Cardiac muscle cell (in vitro differentiated cells and primary cell): Measurements from ENCODE around the gene GATAD2B. TPM values are rescaled to one million over a fixed set of nuclear protein-coding genes. Genes with fewer than 3 reads are reported as not detected.
A peak's percentile ranks its signal among the peaks of the same experiment; 100 is the strongest.

ENCODE experiments used
- DNase-seq, 2 donors: peaks; one replicate each; pipeline versions ENCODE4 v3.0.0 to v3.0.0-alpha.2; 2010 to 2017; ENCODE audit warnings: low read depth in 1 of 2, low spot score in 1 of 2
- H3K27ac ChIP-seq: fragments of 200-600 bp; sonication (generic); 2 replicates; pipeline ENCODE4 v1.5.1; 2016
- H3K27me3 ChIP-seq: fragments of 200-600 bp; sonication (generic); 2 replicates; pipeline ENCODE4 v1.6.0; 2016; ENCODE audit warnings: control low read depth
- H3K36me3 ChIP-seq: fragments of 200-600 bp; sonication (generic); 2 replicates; pipeline ENCODE4 v1.5.1; 2016; ENCODE audit warnings: control low read depth
- H3K4me1 ChIP-seq: fragments of 200-600 bp; sonication (generic); 2 replicates; pipeline ENCODE4 v1.8.1; 2017; ENCODE audit warnings: low read depth, mild to moderate bottlenecking, mixed run types
- H3K4me3 ChIP-seq: fragments of 200-600 bp; sonication (generic); 2 replicates; pipeline ENCODE4 v1.5.1; 2016; ENCODE audit warnings: mild to moderate bottlenecking
- H3K9me3 ChIP-seq: fragments of 200-600 bp; sonication (generic); 2 replicates; pipeline ENCODE4 v1.5.1; 2017; ENCODE audit warnings: low read depth, mild to moderate bottlenecking, control low read depth
- CTCF ChIP-seq: IDR thresholded peaks from 2 replicates; pipeline ENCODE4 v1.5.1; 2012; ENCODE audit warnings: low read depth, mild to moderate bottlenecking, low read length
- polyA plus RNA-seq: library from polyadenylated mRNA; unstranded; fragments of >200 nt; fragmentation: Nextera tagmentation; extraction: Ambion mirVana; gene quantifications from 2 replicates; pipeline ENCODE4 v1.2.1, GENCODE V29; 2016
- total RNA-seq: library from RNA; depleted of rRNA; stranded (reverse); fragments of >200 nt; gene quantifications from 2 replicates; pipeline ENCODE4 v1.2.3, GENCODE V29; 2016

Gene GATAD2B
- total and polyA plus RNA-seq, 2 experiments from 2014 or later, result 8.1 to 19.6 TPM

- Histone ChIP-seq H3K9me3 (no peaks in the 10 kb centered on the region), H3K4me1 (no peaks in the 10 kb centered on the region), H3K4me3 (no peak overlapping the region), H3K27ac (no peak overlapping the region), H3K27me3 (no peaks in the 10 kb centered on the region), H3K36me3 (peaks cover 49% of the 10 kb centered on the region)
- no peak for TF ChIP-seq CTCF
- peak in 1 of 2 donors; percentile 47 for DNase-seq
Measured at GRCh38 chr1:153760440-153760839, 162.3 kb downstream of the GATAD2B start.

Other genes starting within 250 kb of the GATAD2B start
- gene NPR1, start 244.3 kb downstream of the GATAD2B start, total RNA-seq, result 1.1 and 1.4 TPM in 2 replicates
- 1.7 and 3.9 TPM in 2 replicates for gene NPR1, start 244.3 kb downstream of the GATAD2B start, polyA plus RNA-seq
- 45.4 and 73.5 TPM in 2 replicates for gene INTS3, start 194.9 kb downstream of the GATAD2B start, total RNA-seq
- 39.7 and 60.5 TPM in 2 replicates for gene INTS3, start 194.9 kb downstream of the GATAD2B start, polyA plus RNA-seq
- gene SLC27A3, start 147.6 kb downstream of the GATAD2B start, total RNA-seq, result 20.7 and 27.7 TPM in 2 replicates
- 30.6 and 46.7 TPM in 2 replicates for gene SLC27A3, start 147.6 kb downstream of the GATAD2B start, polyA plus RNA-seq
- 31.3 and 42.3 TPM in 2 replicates for gene DENND4B, start 23.7 kb upstream of the GATAD2B start, total RNA-seq
- 48.1 and 61.2 TPM in 2 replicates for gene DENND4B, start 23.7 kb upstream of the GATAD2B start, polyA plus RNA-seq
- 11.9 and 17.9 TPM in 2 replicates for gene CRTC2, start 35.6 kb upstream of the GATAD2B start, total RNA-seq
- gene CRTC2, start 35.6 kb upstream of the GATAD2B start, polyA plus RNA-seq, result 24.8 and 34.4 TPM in 2 replicates
- gene SLC39A1, start 40.6 kb upstream of the GATAD2B start, total RNA-seq, result 75.8 and 83.4 TPM in 2 replicates
- 71.2 and 72.6 TPM in 2 replicates for gene SLC39A1, start 40.6 kb upstream of the GATAD2B start, polyA plus RNA-seq
- 34.0 and 49.5 TPM in 2 replicates for gene CREB3L4, start 44.9 kb upstream of the GATAD2B start, total RNA-seq
- 25.3 and 31.5 TPM in 2 replicates for gene CREB3L4, start 44.9 kb upstream of the GATAD2B start, polyA plus RNA-seq
- 161 and 315 TPM in 2 replicates for gene JTB, start 54.7 kb upstream of the GATAD2B start, total RNA-seq
- 137 and 169 TPM in 2 replicates for gene JTB, start 54.7 kb upstream of the GATAD2B start, polyA plus RNA-seq
- 30.6 and 37.6 TPM in 2 replicates for gene RAB13, start 63.4 kb upstream of the GATAD2B start, total RNA-seq
- 90.6 and 108 TPM in 2 replicates for gene RAB13, start 63.4 kb upstream of the GATAD2B start, polyA plus RNA-seq
- 1,187 and 1,533 TPM in 2 replicates for gene RPS27, start 67.8 kb upstream of the GATAD2B start, total RNA-seq
- 1,020 and 1,321 TPM in 2 replicates for gene RPS27, start 67.8 kb upstream of the GATAD2B start, polyA plus RNA-seq
- gene NUP210L, start 232.1 kb upstream of the GATAD2B start, total RNA-seq, result 0.18 TPM in 1 of 2 replicates, not detected in the other
- not detected in 2 replicates for gene NUP210L, start 232.1 kb upstream of the GATAD2B start, polyA plus RNA-seq